DND-41 (cell line): ENCODE results near the gene COG5.

Experiments
- EZH2 ChIP-seq: IDR thresholded peaks from 3 replicates; pipeline ENCODE4 v1.6.1; 2012; ENCODE audit warnings: borderline replicate concordance, low read depth, mild to moderate bottlenecking, moderate library complexity, low read length, inconsistent platforms; ENCODE audit not compliant: severe bottlenecking
- TF ChIP-seq, protein P1 (sequence below): IDR thresholded peaks from 2 replicates; pipeline ENCODE4 v1.5.1; 2012; ENCODE audit warnings: borderline replicate concordance, low read length, moderate library complexity, mild to moderate bottlenecking; ENCODE audit not compliant: poor library complexity, severe bottlenecking; ENCODE audit errors: extremely low read depth

DNA sequence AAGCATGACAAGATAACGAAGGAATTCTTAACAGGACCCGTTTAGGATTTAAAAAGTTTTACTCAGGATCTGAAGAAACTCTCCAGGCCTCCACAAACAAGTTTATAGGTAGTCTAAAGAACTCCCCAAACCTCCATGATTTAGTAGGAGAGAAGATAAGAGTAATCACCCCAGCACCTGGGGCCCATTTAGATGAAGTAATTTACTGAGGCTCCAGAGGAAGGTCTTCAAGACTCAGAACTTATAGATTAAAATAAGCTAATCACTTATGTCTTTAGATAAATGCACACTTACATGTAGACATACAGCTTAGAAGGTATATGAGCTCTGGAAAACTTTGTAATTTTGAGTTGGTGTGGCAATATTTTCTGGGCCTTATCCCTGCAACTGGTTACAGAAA, 271.1 kb downstream of the COG5 start:
- TF ChIP-seq, protein P1, sequence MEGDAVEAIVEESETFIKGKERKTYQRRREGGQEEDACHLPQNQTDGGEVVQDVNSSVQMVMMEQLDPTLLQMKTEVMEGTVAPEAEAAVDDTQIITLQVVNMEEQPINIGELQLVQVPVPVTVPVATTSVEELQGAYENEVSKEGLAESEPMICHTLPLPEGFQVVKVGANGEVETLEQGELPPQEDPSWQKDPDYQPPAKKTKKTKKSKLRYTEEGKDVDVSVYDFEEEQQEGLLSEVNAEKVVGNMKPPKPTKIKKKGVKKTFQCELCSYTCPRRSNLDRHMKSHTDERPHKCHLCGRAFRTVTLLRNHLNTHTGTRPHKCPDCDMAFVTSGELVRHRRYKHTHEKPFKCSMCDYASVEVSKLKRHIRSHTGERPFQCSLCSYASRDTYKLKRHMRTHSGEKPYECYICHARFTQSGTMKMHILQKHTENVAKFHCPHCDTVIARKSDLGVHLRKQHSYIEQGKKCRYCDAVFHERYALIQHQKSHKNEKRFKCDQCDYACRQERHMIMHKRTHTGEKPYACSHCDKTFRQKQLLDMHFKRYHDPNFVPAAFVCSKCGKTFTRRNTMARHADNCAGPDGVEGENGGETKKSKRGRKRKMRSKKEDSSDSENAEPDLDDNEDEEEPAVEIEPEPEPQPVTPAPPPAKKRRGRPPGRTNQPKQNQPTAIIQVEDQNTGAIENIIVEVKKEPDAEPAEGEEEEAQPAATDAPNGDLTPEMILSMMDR: no peak
- TF ChIP-seq EZH2: no peak
